HCT116 (cell line): ENCODE data around the gene PDE4B. TPM values are rescaled to one million over a fixed set of nuclear protein-coding genes. Genes with fewer than 3 reads are reported as not detected.

Experiments used
- ATAC-seq: fragments of 200-7000 bp; cut with Tn5 transposase; 2 replicates; pipeline ENCODE4 v1.9.1; 2020; ENCODE audit warnings: mild to moderate bottlenecking, moderate library complexity
- BruUV-seq: library from RNA; stranded (reverse); fragments of 400-500 nt; replicated peaks from 2 replicates; lab custom pipeline; 2021; lab: Mats Ljungman, UMichigan
- CTCF ChIA-PET: fragments of 300-600 bp; sonication (Branson Sonifier 250); formaldehyde crosslinking; loops from one replicate; lab custom pipeline; 2021; ENCODE audit warnings: antibody characterized with exemption; lab: Charles Lee
- POLR2A ChIA-PET: fragments of 300-600, 350-600 bp; sonication (Branson Sonifier 250); formaldehyde crosslinking; loops from one replicate; lab custom pipeline; 2021; ENCODE audit warnings: antibody characterized with exemption; lab: Charles Lee
- RAD21 ChIA-PET, 2 experiments: fragments of 300-600 bp; sonication (Branson Sonifier 250); formaldehyde crosslinking; loops; one replicate each; lab custom pipeline; 2023; ENCODE audit warnings: low total read pairs in 2 of 2; ENCODE audit not compliant: uncharacterized antibody in 2 of 2, unreplicated experiment in 2 of 2, low non-redundant PET in 1 of 2; lab: Charles Lee
- DNase-seq: peaks from one replicate; pipeline ENCODE4 v3.0.0-alpha.2; 2010; ENCODE audit warnings: low read depth, low spot score
- H2AFZ ChIP-seq: fragments of 200-600 bp; shearing (Covaris generic), sonication (generic); 2 replicates; pipeline ENCODE4 v1.6.1; 2017; ENCODE audit warnings: low read depth, mixed run types, mixed read lengths, antibody characterized with exemption, low read length; ENCODE audit not compliant: poor library complexity, severe bottlenecking
- H3K27ac ChIP-seq: 2 replicates; pipeline ENCODE4 v1.5.1; 2012; ENCODE audit warnings: low read depth, low read length
- H3K27me3 ChIP-seq: fragments of 200-600 bp; sonication (generic); 2 replicates; pipeline ENCODE4 v1.6.1; 2016; ENCODE audit warnings: mixed run types, low read length, mixed read lengths; ENCODE audit not compliant: insufficient read depth
- H3K36me3 ChIP-seq, 2 experiments: fragments of 200-500 bp in 1 of 2; fragments of 200-600 bp in 1 of 2; sonication (Bioruptor generic) in 1 of 2; sonication (generic) in 1 of 2; 2 replicates each; pipeline versions ENCODE4 v1.5.1 to v1.6.1; 2014 to 2016; ENCODE audit warnings: low read length in 2 of 2, inconsistent platforms in 1 of 2, mixed read lengths in 1 of 2, mixed run types in 1 of 2; ENCODE audit not compliant: insufficient read depth in 2 of 2, control insufficient read depth in 1 of 2
- H3K4me1 ChIP-seq, 2 experiments: fragments of 200-600 bp in 1 of 2; sonication (generic) in 1 of 2; 2 replicates each; pipeline versions ENCODE4 v1.5.1 to v1.6.1; 2012 to 2017; ENCODE audit warnings: low read length in 2 of 2, inconsistent platforms in 1 of 2, mild to moderate bottlenecking in 1 of 2, mixed read lengths in 1 of 2, mixed run types in 1 of 2, moderate library complexity in 1 of 2; ENCODE audit not compliant: insufficient read depth in 2 of 2, control insufficient read depth in 1 of 2
- H3K4me2 ChIP-seq: fragments of 200-600 bp; sonication (generic); 2 replicates; pipeline ENCODE4 v1.6.1; 2017; ENCODE audit warnings: mixed run types, low read length, mixed read lengths
- H3K4me3 ChIP-seq, 2 experiments: fragments of 200-600 bp in 1 of 2; sonication (generic) in 1 of 2; replicated peaks in 1 of 2; 2 replicates each; pipeline ENCODE4 v1.5.1; 2011 to 2016; ENCODE audit warnings: low read length in 2 of 2, control low read depth in 1 of 2, low read depth in 1 of 2, mild to moderate bottlenecking in 1 of 2, mixed read lengths in 1 of 2, mixed run types in 1 of 2
- H3K79me2 ChIP-seq: fragments of 200-600 bp; sonication (generic); 2 replicates; pipeline ENCODE4 v1.6.1; 2017; ENCODE audit warnings: mild to moderate bottlenecking, mixed run types, low read length, moderate library complexity, mixed read lengths; ENCODE audit not compliant: insufficient read depth
- H3K9ac ChIP-seq: fragments of 200-600 bp; sonication (generic); 2 replicates; pipeline ENCODE4 v1.6.1; 2016; ENCODE audit warnings: low read length, mixed read lengths
- H3K9me2 ChIP-seq: fragments of 200-600 bp; sonication (generic), shearing (Covaris generic); 2 replicates; pipeline ENCODE4 v1.6.1; 2017; ENCODE audit warnings: mixed run types, mild to moderate bottlenecking, moderate library complexity; ENCODE audit not compliant: insufficient read depth
- H3K9me3 ChIP-seq, 2 experiments: fragments of 200-500 bp in 1 of 2; fragments of 200-600 bp in 1 of 2; sonication (Bioruptor generic) in 1 of 2; sonication (generic) in 1 of 2; 2 replicates each; pipeline ENCODE4 v1.6.1; 2014 to 2017; ENCODE audit warnings: low read length in 2 of 2, mixed read lengths in 2 of 2, inconsistent platforms in 1 of 2, low read depth in 1 of 2, mild to moderate bottlenecking in 1 of 2, mixed run types in 1 of 2, moderate library complexity in 1 of 2; ENCODE audit not compliant: control insufficient read depth in 1 of 2, insufficient read depth in 1 of 2
- H4K20me1 ChIP-seq: fragments of 200-600 bp; sonication (generic), shearing (Covaris generic); 2 replicates; pipeline ENCODE4 v1.6.1; 2017; ENCODE audit warnings: mixed run types, mild to moderate bottlenecking, moderate library complexity; ENCODE audit not compliant: insufficient read depth
- EGR1 ChIP-seq: IDR thresholded peaks from 2 replicates; pipeline ENCODE4 v1.6.1; 2012; ENCODE audit warnings: low read depth
- ELF1 ChIP-seq: IDR thresholded peaks from 2 replicates; pipeline ENCODE4 v1.6.1; 2012; ENCODE audit warnings: low read depth, borderline replicate concordance
- EZH2 ChIP-seq: fragments of 200-600 bp; sonication (generic); IDR thresholded peaks from 2 replicates; pipeline ENCODE4 v1.6.1; 2017; ENCODE audit warnings: antibody characterized with exemption, mixed run types
- EZH2phosphoT487 ChIP-seq: fragments of 200-600 bp; IDR thresholded peaks from 2 replicates; pipeline ENCODE4 v1.6.1; 2018; ENCODE audit warnings: antibody characterized with exemption, borderline replicate concordance
- JUND ChIP-seq: IDR thresholded peaks from 2 replicates; pipeline ENCODE4 v1.6.1; 2012
- POLR2A ChIP-seq: IDR thresholded peaks from 2 replicates; pipeline ENCODE4 v1.7.0; 2011; ENCODE audit warnings: borderline replicate concordance; ENCODE audit not compliant: insufficient read depth, insufficient read length; ENCODE audit errors: extremely low read depth
- POLR2AphosphoS5 ChIP-seq: IDR thresholded peaks from 2 replicates; pipeline ENCODE4 v1.6.1; 2011; ENCODE audit warnings: mild to moderate bottlenecking, low read depth, low read length, moderate library complexity
- SIN3A ChIP-seq: IDR thresholded peaks from 2 replicates; pipeline ENCODE4 v1.6.1; 2012; ENCODE audit warnings: low read depth
- SP1 ChIP-seq: IDR thresholded peaks from 2 replicates; pipeline ENCODE4 v1.6.1; 2012; ENCODE audit warnings: low read depth
- SRF ChIP-seq: IDR thresholded peaks from 2 replicates; pipeline ENCODE4 v1.6.1; 2012; ENCODE audit warnings: low read depth
- TCF7L2 ChIP-seq: IDR thresholded peaks from 2 replicates; pipeline ENCODE4 v1.7.0; 2011; ENCODE audit warnings: borderline replicate concordance, inconsistent platforms; ENCODE audit not compliant: insufficient read depth, insufficient read length; ENCODE audit errors: extremely low read depth
- ZFX ChIP-seq: fragments of 450-650 bp; IDR thresholded peaks from 2 replicates; pipeline ENCODE4 v1.6.1; 2017
- ZNF274 ChIP-seq: fragments of 200-500 bp; sonication (Bioruptor generic); IDR thresholded peaks from 2 replicates; pipeline ENCODE4 v1.6.1; 2014; ENCODE audit warnings: mild to moderate bottlenecking, low read depth, low read length, inconsistent platforms
- intact Hi-C: fragments of 100-400 bp; cut with micrococcal nuclease; formaldehyde crosslinking; loops from 2 replicates; pipeline ENCODE4 v1.10.0; 2022
- total RNA-seq: library from RNA; stranded (reverse); gene quantifications from one replicate; pipeline ENCODE4 v1.2.1, GENCODE V29; 2021; ENCODE audit not compliant: unreplicated experiment

The PDE4B gene
- total RNA-seq, 1 experiment from 2014 or later: 76.9 TPM

DNA sequence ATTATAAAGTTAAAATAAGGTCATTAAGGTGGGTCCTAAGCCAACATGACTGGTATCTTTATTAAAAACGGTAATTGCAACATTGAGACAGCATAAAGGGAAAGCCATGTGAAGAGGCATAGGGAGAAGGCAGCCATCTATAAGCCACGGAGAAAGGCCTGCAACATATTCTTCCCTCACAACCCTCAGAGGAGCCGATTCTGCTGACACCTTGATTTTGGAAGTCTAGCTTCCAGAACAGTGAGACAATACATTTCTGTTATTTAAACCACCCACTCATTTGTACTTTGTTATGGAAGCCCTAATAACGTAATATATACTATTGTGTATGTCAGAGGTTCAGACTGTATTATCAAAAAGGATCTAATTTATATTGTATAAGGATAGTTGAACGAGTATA lies 190.8 kb downstream of the PDE4B start:
- no peak overlapping the region for H3K9ac ChIP-seq
- ChIA-PET RAD21 (no interaction called here), POLR2A (no interaction called here), CTCF (no interaction called here)
- H3K4me2 ChIP-seq: no peak overlapping the region
- no peaks in the 10 kb centered on the region for H3K36me3 ChIP-seq
- H3K27me3 ChIP-seq: no peaks in the 10 kb centered on the region
- DNase-seq (no peak), ATAC-seq (no peak)
- H3K27ac ChIP-seq: no peak overlapping the region
- no peak for TF ChIP-seq ZNF274
- no peak for TF ChIP-seq TCF7L2
- no peak for TF ChIP-seq SP1
- TF ChIP-seq POLR2A: no peak
- TF ChIP-seq JUND: no peak
- no peak for TF ChIP-seq POLR2AphosphoS5
- no peak for TF ChIP-seq SRF
- TF ChIP-seq SIN3A: no peak
- no peak for TF ChIP-seq EGR1
- no TSS peak for BruUV-seq
- H3K79me2 ChIP-seq: no peaks in the 10 kb centered on the region
- no peaks in the 10 kb centered on the region; the same call in 1 of the 2 replicates for H3K9me2 ChIP-seq
- H3K4me1 ChIP-seq: no peaks in the 10 kb centered on the region
- H2AFZ ChIP-seq: no peak overlapping the region
- no peak overlapping the region for H3K4me3 ChIP-seq
- H3K9me3 ChIP-seq: no peaks in the 10 kb centered on the region
- intact Hi-C loops: no loop called here
- no peaks in the 10 kb centered on the region for H4K20me1 ChIP-seq

DNA sequence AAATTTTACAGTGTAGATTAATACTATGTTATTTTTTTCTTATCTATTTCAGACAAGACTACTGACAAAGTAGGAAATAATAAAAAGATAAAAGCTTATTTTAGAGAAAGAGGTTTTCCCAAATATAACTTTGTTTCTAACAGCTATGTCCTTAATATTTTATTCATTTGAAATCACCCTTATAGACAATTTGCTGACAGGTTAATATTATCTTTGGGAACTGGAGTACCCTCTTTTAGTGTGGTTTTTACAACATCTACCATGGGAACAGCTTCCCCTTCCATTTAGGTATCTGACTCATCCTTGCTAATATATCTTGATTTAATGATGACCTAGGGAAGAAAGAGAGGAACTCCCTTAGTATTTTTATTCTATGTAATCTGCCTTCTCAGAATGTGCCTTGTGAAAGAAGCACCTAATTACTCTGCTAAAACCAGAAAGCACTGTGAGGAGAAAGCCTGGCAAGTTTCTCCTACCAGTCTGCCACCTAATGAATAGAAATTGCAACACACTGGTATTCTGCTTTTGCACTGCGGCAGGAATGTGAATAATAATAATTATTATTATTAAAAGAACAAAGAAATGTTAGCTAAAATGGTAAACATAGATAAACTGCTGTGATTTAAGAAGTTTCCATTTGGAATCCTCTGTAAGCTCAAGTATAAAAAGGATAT lies 192.8 kb downstream of the PDE4B start:
- RAD21 ChIA-PET: no interaction called here
- no peaks in the 10 kb centered on the region; the same call in 1 of the 2 replicates for H3K9me2 ChIP-seq
- no peaks in the 10 kb centered on the region for H3K27me3 ChIP-seq
- no TSS peak for BruUV-seq
- ATAC-seq: no peak
- no peak overlapping the region for H2AFZ ChIP-seq
- H4K20me1 ChIP-seq: no peaks in the 10 kb centered on the region
- H3K4me1 ChIP-seq: no peaks in the 10 kb centered on the region
- H3K4me3 ChIP-seq: no peak overlapping the region
- H3K27ac ChIP-seq: no peak overlapping the region
- no peaks in the 10 kb centered on the region for H3K79me2 ChIP-seq
- no peak for TF ChIP-seq EZH2
- TF ChIP-seq ELF1: no peak
- no peak for TF ChIP-seq ZFX
- TF ChIP-seq EZH2phosphoT487: no peak
- no peak for TF ChIP-seq POLR2AphosphoS5
- no peak for TF ChIP-seq EGR1
- no peak for TF ChIP-seq SRF
- H3K9ac ChIP-seq: no peak overlapping the region
- H3K9me3 ChIP-seq: no peaks in the 10 kb centered on the region
- intact Hi-C loops: no loop called here
- H3K36me3 ChIP-seq: no peaks in the 10 kb centered on the region
- no peak for DNase-seq
- POLR2A ChIA-PET: no interaction called here
- H3K4me2 ChIP-seq: no peak overlapping the region
- CTCF ChIA-PET: no interaction called here
